Panc1 (cell line): ENCODE results near the gene SKIC2.

ENCODE experiments used
- POLR2AphosphoS5 ChIP-seq: IDR thresholded peaks from 2 replicates; pipeline ENCODE4 v1.6.1; 2012; ENCODE audit warnings: mild to moderate bottlenecking, low read depth, low read length, moderate library complexity
- SIN3A ChIP-seq: IDR thresholded peaks from 2 replicates; pipeline ENCODE4 v1.6.1; 2012; ENCODE audit warnings: low read depth, mild to moderate bottlenecking, low read length, moderate library complexity, borderline replicate concordance; ENCODE audit not compliant: insufficient read depth
- TF ChIP-seq, protein P1 (sequence below): fragments of 450-650 bp; IDR thresholded peaks from 2 replicates; pipeline ENCODE4 v1.5.1; 2017; ENCODE audit warnings: mild to moderate bottlenecking
- TF ChIP-seq, protein P2 (sequence below), 2 experiments: IDR thresholded peaks; 2 replicates each; pipeline ENCODE4 v1.6.1; 2011 to 2012; ENCODE audit warnings: low read depth in 2 of 2, control low read depth in 1 of 2, low read length in 1 of 2, mild to moderate bottlenecking in 1 of 2, moderate library complexity in 1 of 2; ENCODE audit not compliant: insufficient read depth in 1 of 2

DNA sequence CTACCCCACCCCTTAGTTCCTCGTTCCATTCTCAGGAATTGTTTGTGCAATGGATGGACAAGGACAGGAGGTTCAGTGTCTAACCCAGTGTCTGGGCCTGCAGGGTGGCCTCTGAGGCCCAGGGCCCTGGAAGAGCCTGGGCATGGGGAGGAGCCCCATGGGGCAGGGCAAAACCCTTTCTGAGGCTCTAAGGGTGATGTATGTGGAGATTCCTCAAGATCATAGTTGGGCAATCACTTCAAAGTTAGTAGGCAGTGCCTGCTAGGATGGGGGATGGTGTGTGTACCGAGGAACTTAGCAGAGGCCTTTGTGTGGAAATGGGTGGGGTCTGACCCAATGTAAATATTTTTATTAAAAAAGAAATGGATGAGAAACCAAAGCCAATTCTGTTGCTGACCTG lies 38.2 kb upstream of the SKIC2 start:
- TF ChIP-seq, protein P1, sequence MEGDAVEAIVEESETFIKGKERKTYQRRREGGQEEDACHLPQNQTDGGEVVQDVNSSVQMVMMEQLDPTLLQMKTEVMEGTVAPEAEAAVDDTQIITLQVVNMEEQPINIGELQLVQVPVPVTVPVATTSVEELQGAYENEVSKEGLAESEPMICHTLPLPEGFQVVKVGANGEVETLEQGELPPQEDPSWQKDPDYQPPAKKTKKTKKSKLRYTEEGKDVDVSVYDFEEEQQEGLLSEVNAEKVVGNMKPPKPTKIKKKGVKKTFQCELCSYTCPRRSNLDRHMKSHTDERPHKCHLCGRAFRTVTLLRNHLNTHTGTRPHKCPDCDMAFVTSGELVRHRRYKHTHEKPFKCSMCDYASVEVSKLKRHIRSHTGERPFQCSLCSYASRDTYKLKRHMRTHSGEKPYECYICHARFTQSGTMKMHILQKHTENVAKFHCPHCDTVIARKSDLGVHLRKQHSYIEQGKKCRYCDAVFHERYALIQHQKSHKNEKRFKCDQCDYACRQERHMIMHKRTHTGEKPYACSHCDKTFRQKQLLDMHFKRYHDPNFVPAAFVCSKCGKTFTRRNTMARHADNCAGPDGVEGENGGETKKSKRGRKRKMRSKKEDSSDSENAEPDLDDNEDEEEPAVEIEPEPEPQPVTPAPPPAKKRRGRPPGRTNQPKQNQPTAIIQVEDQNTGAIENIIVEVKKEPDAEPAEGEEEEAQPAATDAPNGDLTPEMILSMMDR = no peak
- TF ChIP-seq, protein P2, sequence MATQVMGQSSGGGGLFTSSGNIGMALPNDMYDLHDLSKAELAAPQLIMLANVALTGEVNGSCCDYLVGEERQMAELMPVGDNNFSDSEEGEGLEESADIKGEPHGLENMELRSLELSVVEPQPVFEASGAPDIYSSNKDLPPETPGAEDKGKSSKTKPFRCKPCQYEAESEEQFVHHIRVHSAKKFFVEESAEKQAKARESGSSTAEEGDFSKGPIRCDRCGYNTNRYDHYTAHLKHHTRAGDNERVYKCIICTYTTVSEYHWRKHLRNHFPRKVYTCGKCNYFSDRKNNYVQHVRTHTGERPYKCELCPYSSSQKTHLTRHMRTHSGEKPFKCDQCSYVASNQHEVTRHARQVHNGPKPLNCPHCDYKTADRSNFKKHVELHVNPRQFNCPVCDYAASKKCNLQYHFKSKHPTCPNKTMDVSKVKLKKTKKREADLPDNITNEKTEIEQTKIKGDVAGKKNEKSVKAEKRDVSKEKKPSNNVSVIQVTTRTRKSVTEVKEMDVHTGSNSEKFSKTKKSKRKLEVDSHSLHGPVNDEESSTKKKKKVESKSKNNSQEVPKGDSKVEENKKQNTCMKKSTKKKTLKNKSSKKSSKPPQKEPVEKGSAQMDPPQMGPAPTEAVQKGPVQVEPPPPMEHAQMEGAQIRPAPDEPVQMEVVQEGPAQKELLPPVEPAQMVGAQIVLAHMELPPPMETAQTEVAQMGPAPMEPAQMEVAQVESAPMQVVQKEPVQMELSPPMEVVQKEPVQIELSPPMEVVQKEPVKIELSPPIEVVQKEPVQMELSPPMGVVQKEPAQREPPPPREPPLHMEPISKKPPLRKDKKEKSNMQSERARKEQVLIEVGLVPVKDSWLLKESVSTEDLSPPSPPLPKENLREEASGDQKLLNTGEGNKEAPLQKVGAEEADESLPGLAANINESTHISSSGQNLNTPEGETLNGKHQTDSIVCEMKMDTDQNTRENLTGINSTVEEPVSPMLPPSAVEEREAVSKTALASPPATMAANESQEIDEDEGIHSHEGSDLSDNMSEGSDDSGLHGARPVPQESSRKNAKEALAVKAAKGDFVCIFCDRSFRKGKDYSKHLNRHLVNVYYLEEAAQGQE (IDR thresholded peaks at IDR 0.05; ENCODE audit: insufficient read depth in 1 of 2, low read depth in 2 of 2, low read length in 1 of 2) = no peak
- no peak for TF ChIP-seq POLR2AphosphoS5
- no peak for TF ChIP-seq SIN3A
